Activated CD8-positive, alpha-beta memory T cell treated with anti-CD3 and anti-CD28 coated beads, Interleukin-2, amount 50 U/mL, for 4 hours (primary cell): ENCODE measurements around the gene SFXN3.

ENCODE experiments used
- DNase-seq: peaks from one replicate; pipeline ENCODE4 v3.0.0-alpha.2; 2020

The SFXN3 gene

GRCh38 chr10:101038484-101038883 lies 7.5 kb downstream of the SFXN3 start:
- DNase-seq = no peak

GRCh38 chr10:101040061-101040460 lies 9.0 kb downstream of the SFXN3 start:
- DNase-seq = no peak

GRCh38 chr10:101040851-101041250 lies 9.8 kb downstream of the SFXN3 start:
- no peak for DNase-seq

- DNase-seq = peak; percentile 74
Measured at GRCh38 chr10:101041252-101041761, 10.3 kb downstream of the SFXN3 start.

GRCh38 chr10:101042118-101042517 lies 11.1 kb downstream of the SFXN3 start:
- DNase-seq = no peak

GRCh38 chr10:101042667-101043362 lies 11.8 kb downstream of the SFXN3 start:
- peak; percentile 83 for DNase-seq

GRCh38 chr10:101043363-101043707 lies 12.3 kb downstream of the SFXN3 start:
- no peak for DNase-seq

GRCh38 chr10:101044117-101044516 lies 13.1 kb downstream of the SFXN3 start:
- DNase-seq = no peak

- no peak for DNase-seq
Measured at GRCh38 chr10:101046332-101047238, 15.6 kb downstream of the SFXN3 start.

GRCh38 chr10:101047268-101047667 lies 16.2 kb downstream of the SFXN3 start:
- no peak for DNase-seq

GRCh38 chr10:101047961-101048892 lies 17.2 kb downstream of the SFXN3 start:
- no peak for DNase-seq

GRCh38 chr10:101050208-101051069 lies 19.4 kb downstream of the SFXN3 start:
- peak; percentile 79 for DNase-seq

GRCh38 chr10:101052285-101052684 lies 21.3 kb downstream of the SFXN3 start:
- no peak for DNase-seq

GRCh38 chr10:101053516-101053915 lies 22.5 kb downstream of the SFXN3 start:
- no peak for DNase-seq

- DNase-seq = no peak
Measured at GRCh38 chr10:101054351-101054750, 23.3 kb downstream of the SFXN3 start.

- no peak for DNase-seq
Measured at GRCh38 chr10:101054876-101055275, 23.8 kb downstream of the SFXN3 start.

GRCh38 chr10:101055411-101055810 lies 24.4 kb downstream of the SFXN3 start:
- no peak for DNase-seq

GRCh38 chr10:101056365-101057151 lies 25.5 kb downstream of the SFXN3 start:
- no peak for DNase-seq

- peak; percentile 90 for DNase-seq
Measured at GRCh38 chr10:101060036-101060950, 29.3 kb downstream of the SFXN3 start.
